Activated naive CD8-positive, alpha-beta T cell treated with anti-CD3 and anti-CD28 coated beads for 36 hours (primary cell): ENCODE data around the gene ANKRA2. TPM values are rescaled to one million over a fixed set of nuclear protein-coding genes. Genes with fewer than 3 reads are reported as not detected.

Experiments used
- total RNA-seq, 2 experiments: library from RNA; stranded (reverse); gene quantifications; one replicate each; pipeline ENCODE4 v1.2.3, GENCODE V29; 2021

ANKRA2 gene
- total RNA-seq, 2 experiments from 2014 or later = 14.3 to 15.6 TPM

Other genes with a start within 250 kb of the ANKRA2 start
- gene FOXD1, start 116.9 kb downstream of the ANKRA2 start, total RNA-seq = under 1 TPM; 0.45 to 0.58 TPM
- gene BTF3, start 67.2 kb downstream of the ANKRA2 start, total RNA-seq = 1,000 to 10,000 TPM; 1,092 to 1,163 TPM
- gene UTP15, start 104 bp upstream of the ANKRA2 start, total RNA-seq = 10 to 100 TPM; 57.2 to 57.7 TPM
- gene ARHGEF28, start 60.6 kb upstream of the ANKRA2 start, total RNA-seq = not detected